SU-DHL-6 (cell line): ENCODE results near the gene LNX1.

Source experiments
- H2AFZ ChIP-seq: fragments of 200-600 bp; sonication (generic); 2 replicates; pipeline ENCODE4 v1.6.1; 2014; ENCODE audit warnings: low read depth, mild to moderate bottlenecking, moderate library complexity, mixed read lengths, antibody characterized with exemption, low read length; ENCODE audit not compliant: severe bottlenecking
- H3F3A ChIP-seq: fragments of 200-600 bp; shearing (Covaris generic); 2 replicates; pipeline ENCODE4 v1.6.0; 2016; ENCODE audit warnings: antibody characterized with exemption, mild to moderate bottlenecking; ENCODE audit not compliant: insufficient read depth
- H3K27ac ChIP-seq: fragments of 200-600 bp; sonication (generic); 2 replicates; pipeline ENCODE4 v1.5.1; 2016; ENCODE audit warnings: low read depth, mild to moderate bottlenecking, low read length, moderate library complexity, mixed read lengths
- H3K27me3 ChIP-seq: fragments of 200-600 bp; sonication (generic), shearing (Covaris generic); 2 replicates; pipeline ENCODE4 v1.6.0; 2014; ENCODE audit warnings: mild to moderate bottlenecking, low read length
- H3K36me3 ChIP-seq: fragments of 200-600 bp; sonication (generic); 2 replicates; pipeline ENCODE4 v1.6.1; 2014; ENCODE audit warnings: mild to moderate bottlenecking, low read length, mixed read lengths
- H3K4me2 ChIP-seq: fragments of 300-600, 200-600 bp; shearing (Covaris generic), sonication (generic); 2 replicates; pipeline ENCODE4 v1.6.0; 2014; ENCODE audit warnings: low read length, low read depth, mild to moderate bottlenecking; ENCODE audit not compliant: poor library complexity, severe bottlenecking
- H3K4me3 ChIP-seq: fragments of 200-600 bp; sonication (generic); 2 replicates; pipeline ENCODE4 v1.5.1; 2014; ENCODE audit warnings: antibody characterized with exemption, low read length, mild to moderate bottlenecking, mixed read lengths; ENCODE audit not compliant: insufficient read depth, poor library complexity, severe bottlenecking
- H3K79me2 ChIP-seq: fragments of 200-600 bp; sonication (generic); 2 replicates; pipeline ENCODE4 v1.6.1; 2014; ENCODE audit warnings: mild to moderate bottlenecking, low read length, moderate library complexity; ENCODE audit not compliant: insufficient read depth
- H3K9ac ChIP-seq: fragments of 200-600 bp; sonication (generic); 2 replicates; pipeline ENCODE4 v1.7.0; 2014; ENCODE audit warnings: mild to moderate bottlenecking, low read length
- H3K9me2 ChIP-seq: fragments of 200-600 bp; sonication (generic); replicated peaks from 2 replicates; pipeline ENCODE4 v1.6.1; 2014; ENCODE audit warnings: low read length; ENCODE audit not compliant: insufficient read depth
- H3K9me3 ChIP-seq: fragments of 200-600 bp; sonication (generic); 2 replicates; pipeline ENCODE4 v1.6.1; 2014; ENCODE audit warnings: low read length, mixed read lengths; ENCODE audit not compliant: insufficient read depth
- H4K20me1 ChIP-seq: fragments of 200-600 bp; sonication (generic); 2 replicates; pipeline ENCODE4 v1.6.1; 2014; ENCODE audit warnings: low read depth, mild to moderate bottlenecking, antibody characterized with exemption, low read length, moderate library complexity, mixed read lengths
- CTCF ChIP-seq: fragments of 200-600 bp; sonication (generic); IDR thresholded peaks from one replicate; pipeline ENCODE4 v1.5.1; 2017; ENCODE audit warnings: antibody characterized with exemption, mild to moderate bottlenecking, low read length, moderate library complexity; ENCODE audit not compliant: insufficient read depth, poor library complexity, severe bottlenecking
- EZH2phosphoT487 ChIP-seq: fragments of 200-600 bp; sonication (generic), shearing (Covaris generic); conservative IDR thresholded peaks from 2 replicates; pipeline ENCODE4 v1.6.1; 2018; ENCODE audit warnings: mild to moderate bottlenecking, antibody characterized with exemption, low read length, moderate library complexity, mixed read lengths

The LNX1 gene

DNA sequence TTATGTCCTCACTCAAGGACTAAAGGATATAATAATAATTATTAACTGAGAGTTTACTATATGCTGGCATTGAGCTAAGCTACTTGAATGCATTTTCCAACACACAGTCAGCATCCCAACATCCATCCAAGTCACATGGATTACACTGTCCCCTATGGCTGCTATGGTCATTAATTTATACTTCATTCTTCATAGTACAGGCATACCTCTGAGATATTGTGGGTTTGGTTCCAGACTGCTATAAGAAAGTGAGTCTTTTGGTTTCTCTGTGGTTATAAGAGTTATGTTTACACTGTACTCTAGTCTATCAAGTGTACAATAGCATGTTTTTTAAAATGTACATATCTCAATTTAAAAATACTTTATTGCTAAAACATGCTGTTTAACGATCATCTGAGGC is 89.2 kb downstream of the LNX1 start:
- Histone ChIP-seq H3K9me2 (no peaks in the 10 kb centered on the region), H3K9ac (no peak overlapping the region), H2AFZ (no peak overlapping the region), H3K4me2 (no peak overlapping the region), H4K20me1 (no peaks in the 10 kb centered on the region), H3K4me3 (no peak overlapping the region), H3K79me2 (no peaks in the 10 kb centered on the region), H3K36me3 (no peaks in the 10 kb centered on the region), H3K27ac (no peak overlapping the region), H3K9me3 (no peaks in the 10 kb centered on the region), H3K27me3 (no peaks in the 10 kb centered on the region), H3F3A (no peaks in the 10 kb centered on the region)
- TF ChIP-seq EZH2phosphoT487 (no peak), CTCF (no peak)

DNA sequence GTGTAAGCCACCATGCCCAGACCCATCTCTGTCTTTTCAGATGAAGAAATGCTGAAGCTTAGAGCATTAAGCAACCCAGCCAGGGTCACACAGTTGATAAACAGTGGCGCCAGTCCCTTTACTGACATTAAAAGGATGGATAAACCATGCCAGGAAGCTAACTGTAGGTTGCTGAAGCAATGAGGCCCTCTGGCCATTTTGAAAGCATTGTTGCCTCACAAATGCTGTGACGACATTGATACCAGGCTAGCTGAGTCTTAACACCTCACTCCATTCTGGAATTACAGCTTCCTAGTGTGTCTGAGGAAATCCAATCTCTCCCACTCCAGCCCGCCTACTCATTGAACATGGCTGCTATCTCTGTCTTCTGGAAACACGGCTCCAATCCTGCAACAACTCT is 89.7 kb downstream of the LNX1 start:
- Histone ChIP-seq H3K9ac (no peak overlapping the region), H3K27me3 (no peaks in the 10 kb centered on the region), H3K4me2 (no peak overlapping the region), H3K4me3 (no peak overlapping the region), H4K20me1 (no peaks in the 10 kb centered on the region), H2AFZ (no peak overlapping the region), H3K9me3 (no peaks in the 10 kb centered on the region), H3K27ac (no peak overlapping the region), H3K9me2 (no peaks in the 10 kb centered on the region), H3F3A (no peaks in the 10 kb centered on the region), H3K36me3 (no peaks in the 10 kb centered on the region), H3K79me2 (no peaks in the 10 kb centered on the region)
- TF ChIP-seq CTCF, result no peak
- TF ChIP-seq EZH2phosphoT487, result no peak

DNA sequence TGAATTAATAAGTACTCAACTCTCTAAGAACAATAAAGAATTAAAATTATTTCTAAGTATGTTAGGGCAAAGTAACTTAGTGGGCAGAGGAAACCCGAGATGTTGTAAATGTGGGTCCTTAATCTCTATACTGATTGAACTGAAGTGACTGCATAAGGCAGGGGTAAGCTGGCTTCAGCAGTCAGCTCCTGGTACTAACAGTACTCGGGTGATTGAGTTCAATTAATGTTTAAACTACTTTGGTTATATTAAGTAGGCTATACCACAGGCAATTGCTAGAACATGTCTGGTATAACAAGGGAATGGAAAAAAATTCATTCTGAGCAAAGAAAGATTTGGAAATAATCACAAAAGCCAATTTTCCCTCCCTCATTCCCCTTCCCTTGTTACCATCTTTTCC is 90.7 kb downstream of the LNX1 start:
- no peaks in the 10 kb centered on the region for H3F3A ChIP-seq
- H3K9ac ChIP-seq, result no peak overlapping the region
- H3K36me3 ChIP-seq, result no peaks in the 10 kb centered on the region
- H3K4me2 ChIP-seq, result no peak overlapping the region
- TF ChIP-seq EZH2phosphoT487 (no peak), CTCF (no peak)
- H3K4me3 ChIP-seq, result no peak overlapping the region
- H3K9me3 ChIP-seq, result no peaks in the 10 kb centered on the region
- no peaks in the 10 kb centered on the region for H4K20me1 ChIP-seq
- no peaks in the 10 kb centered on the region for H3K27me3 ChIP-seq
- H3K27ac ChIP-seq, result no peak overlapping the region
- no peak overlapping the region for H2AFZ ChIP-seq
- no peaks in the 10 kb centered on the region for H3K9me2 ChIP-seq
- no peaks in the 10 kb centered on the region for H3K79me2 ChIP-seq

GRCh38 chr4:53499791-53500190 is 91.5 kb downstream of the LNX1 start:
- H3K9ac ChIP-seq, result no peak overlapping the region
- H3K79me2 ChIP-seq, result no peaks in the 10 kb centered on the region
- no peaks in the 10 kb centered on the region for H3K36me3 ChIP-seq
- H3F3A ChIP-seq, result no peaks in the 10 kb centered on the region
- H3K27me3 ChIP-seq, result no peaks in the 10 kb centered on the region
- H3K27ac ChIP-seq, result no peak overlapping the region
- no peak overlapping the region for H2AFZ ChIP-seq
- no peak overlapping the region for H3K4me2 ChIP-seq
- TF ChIP-seq CTCF (no peak), EZH2phosphoT487 (no peak)
- H3K9me2 ChIP-seq, result no peaks in the 10 kb centered on the region
- no peaks in the 10 kb centered on the region for H3K9me3 ChIP-seq
- H4K20me1 ChIP-seq, result no peaks in the 10 kb centered on the region
- H3K4me3 ChIP-seq, result no peak overlapping the region
